Right lobe of liver (tissue), 4 donors: Measurements from ENCODE around the gene LMO3.

Experiments
- POLR2A ChIP-seq: fragments of 450-650 bp; IDR thresholded peaks from one replicate; pipeline ENCODE4 v1.6.1; 2017; ENCODE audit warnings: antibody characterized with exemption, mild to moderate bottlenecking
- TF ChIP-seq, protein P1 (sequence below), 4 donors: fragments of 200-600 bp in 3 of 4; fragments of 450-650 bp in 1 of 4; IDR thresholded peaks; one replicate each; pipeline versions ENCODE4 v1.5.1 to v1.8.0; 2016 to 2022; ENCODE audit warnings: antibody characterized with exemption in 4 of 4, mild to moderate bottlenecking in 2 of 4
- donor health status: DM: no; HTN: no; CAD: no.
- donor health status: DM: no; HTN: no; CAD: no.
- donor health status: DM: no; HTN: yes; CAD: no.

DNA sequence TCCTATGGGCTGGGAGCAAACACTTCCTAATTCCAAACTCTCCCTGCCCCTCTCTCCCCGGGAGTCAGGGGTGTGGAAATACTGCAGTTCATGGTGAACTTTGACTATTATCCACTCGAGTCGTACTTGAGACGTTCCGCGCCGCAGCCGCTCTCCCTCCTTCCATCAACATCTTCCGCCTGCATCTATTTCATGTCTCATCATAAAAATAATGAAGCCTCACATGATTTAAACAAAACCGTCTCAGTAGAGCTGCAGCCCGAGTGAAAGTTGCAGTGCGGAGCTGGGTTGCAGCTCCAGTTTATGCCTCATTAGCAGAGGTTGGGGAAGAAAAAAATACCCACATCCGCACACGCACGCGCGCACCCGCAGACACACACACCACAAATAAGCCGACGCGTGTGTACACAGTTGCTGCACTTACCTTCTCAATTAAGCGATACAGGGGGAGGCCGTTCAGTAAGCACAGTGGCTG is 283 bp downstream of the LMO3 start:
- TF ChIP-seq, protein P1, sequence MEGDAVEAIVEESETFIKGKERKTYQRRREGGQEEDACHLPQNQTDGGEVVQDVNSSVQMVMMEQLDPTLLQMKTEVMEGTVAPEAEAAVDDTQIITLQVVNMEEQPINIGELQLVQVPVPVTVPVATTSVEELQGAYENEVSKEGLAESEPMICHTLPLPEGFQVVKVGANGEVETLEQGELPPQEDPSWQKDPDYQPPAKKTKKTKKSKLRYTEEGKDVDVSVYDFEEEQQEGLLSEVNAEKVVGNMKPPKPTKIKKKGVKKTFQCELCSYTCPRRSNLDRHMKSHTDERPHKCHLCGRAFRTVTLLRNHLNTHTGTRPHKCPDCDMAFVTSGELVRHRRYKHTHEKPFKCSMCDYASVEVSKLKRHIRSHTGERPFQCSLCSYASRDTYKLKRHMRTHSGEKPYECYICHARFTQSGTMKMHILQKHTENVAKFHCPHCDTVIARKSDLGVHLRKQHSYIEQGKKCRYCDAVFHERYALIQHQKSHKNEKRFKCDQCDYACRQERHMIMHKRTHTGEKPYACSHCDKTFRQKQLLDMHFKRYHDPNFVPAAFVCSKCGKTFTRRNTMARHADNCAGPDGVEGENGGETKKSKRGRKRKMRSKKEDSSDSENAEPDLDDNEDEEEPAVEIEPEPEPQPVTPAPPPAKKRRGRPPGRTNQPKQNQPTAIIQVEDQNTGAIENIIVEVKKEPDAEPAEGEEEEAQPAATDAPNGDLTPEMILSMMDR (IDR thresholded peaks at IDR 0.05): no peak
- TF ChIP-seq POLR2A: no peak
